ENCODE results near the gene CD300LF. TPM values are rescaled to one million over a fixed set of nuclear protein-coding genes. Genes with fewer than 3 reads are reported as not detected.

The CD300LF gene
- total RNA-seq, 1 experiment from 2014 or later: not detected

DNA sequence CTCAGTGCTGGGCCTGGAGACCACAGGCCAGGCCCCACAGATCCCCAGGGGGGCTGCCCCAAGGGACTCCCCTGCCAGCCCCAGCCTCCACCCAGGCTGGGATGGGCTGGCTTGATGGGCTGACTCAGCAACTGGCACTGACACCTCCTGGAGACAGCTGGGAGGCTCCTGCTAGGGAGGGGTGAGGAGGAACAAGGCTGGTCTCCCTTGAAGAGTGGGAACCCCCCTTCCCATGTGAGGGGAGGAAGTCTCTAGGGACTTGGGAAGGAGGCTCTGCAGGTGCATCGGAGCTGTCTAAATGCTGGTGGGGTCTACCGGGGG, 46.1 kb upstream of the CD300LF start:
- H4K20me1 ChIP-seq (ENCODE audit: insufficient read depth): no peaks in the 10 kb centered on the region; the same call in 1 of the 2 replicates
- no peaks in the 10 kb centered on the region for H3K27me3 ChIP-seq (ENCODE audit: insufficient read depth, low read length)
- H3K36me3 ChIP-seq (ENCODE audit: control insufficient read depth in 1 of 2, insufficient read depth in 2 of 2, low read length in 2 of 2): no peaks in the 10 kb centered on the region
- peaks cover 73% of the 10 kb centered on the region for H3K79me2 ChIP-seq (ENCODE audit: insufficient read depth, low read length)
- no peak for DNase-seq (ENCODE audit: low read depth, low spot score)
- peaks cover 46 to 50% of the 10 kb centered on the region in 2 experiments for H3K4me1 ChIP-seq (ENCODE audit: control insufficient read depth in 1 of 2, insufficient read depth in 2 of 2, low read length in 2 of 2)
- CTCF ChIA-PET: interaction anchor here (0.6 to 4.1 kb wide), 4 partner anchors 14 to 449 kb away, joined by 3 to 20 read pairs (median 6); no protein-coding TSS in a partner anchor
- H3K4me2 ChIP-seq (ENCODE audit: low read length): peak overlapping the region; percentile 85
- TF ChIP-seq TCF7L2 (IDR thresholded peaks at IDR 0.05; ENCODE audit: borderline replicate concordance, extremely low read depth, insufficient read depth, insufficient read length) (no peak), EZH2 (IDR thresholded peaks at IDR 0.05) (no peak), POLR2AphosphoS5 (IDR thresholded peaks at IDR 0.05; ENCODE audit: low read depth, low read length) (no peak), YY1 (IDR thresholded peaks at IDR 0.05; ENCODE audit: extremely low read depth, insufficient replicate concordance, low read depth, low read length) (no peak), ZNF274 (IDR thresholded peaks at IDR 0.05; ENCODE audit: low read depth, low read length) (no peak), JUND (IDR thresholded peaks at IDR 0.05) (no peak), RAD21 (IDR thresholded peaks at IDR 0.05; ENCODE audit: low read depth) (no peak), SIN3A (IDR thresholded peaks at IDR 0.05; ENCODE audit: low read depth) (no peak), CBX3 (IDR thresholded peaks at IDR 0.05; ENCODE audit: low read depth) (no peak), SP1 (IDR thresholded peaks at IDR 0.05; ENCODE audit: low read depth) (no peak), SRF (IDR thresholded peaks at IDR 0.05; ENCODE audit: low read depth) (no peak), ELF1 (IDR thresholded peaks at IDR 0.05; ENCODE audit: borderline replicate concordance, low read depth) (no peak)
- TF ChIP-seq, protein P1, sequence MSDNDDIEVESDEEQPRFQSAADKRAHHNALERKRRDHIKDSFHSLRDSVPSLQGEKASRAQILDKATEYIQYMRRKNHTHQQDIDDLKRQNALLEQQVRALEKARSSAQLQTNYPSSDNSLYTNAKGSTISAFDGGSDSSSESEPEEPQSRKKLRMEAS (IDR thresholded peaks at IDR 0.05): no peak
- TF ChIP-seq, protein P2, sequence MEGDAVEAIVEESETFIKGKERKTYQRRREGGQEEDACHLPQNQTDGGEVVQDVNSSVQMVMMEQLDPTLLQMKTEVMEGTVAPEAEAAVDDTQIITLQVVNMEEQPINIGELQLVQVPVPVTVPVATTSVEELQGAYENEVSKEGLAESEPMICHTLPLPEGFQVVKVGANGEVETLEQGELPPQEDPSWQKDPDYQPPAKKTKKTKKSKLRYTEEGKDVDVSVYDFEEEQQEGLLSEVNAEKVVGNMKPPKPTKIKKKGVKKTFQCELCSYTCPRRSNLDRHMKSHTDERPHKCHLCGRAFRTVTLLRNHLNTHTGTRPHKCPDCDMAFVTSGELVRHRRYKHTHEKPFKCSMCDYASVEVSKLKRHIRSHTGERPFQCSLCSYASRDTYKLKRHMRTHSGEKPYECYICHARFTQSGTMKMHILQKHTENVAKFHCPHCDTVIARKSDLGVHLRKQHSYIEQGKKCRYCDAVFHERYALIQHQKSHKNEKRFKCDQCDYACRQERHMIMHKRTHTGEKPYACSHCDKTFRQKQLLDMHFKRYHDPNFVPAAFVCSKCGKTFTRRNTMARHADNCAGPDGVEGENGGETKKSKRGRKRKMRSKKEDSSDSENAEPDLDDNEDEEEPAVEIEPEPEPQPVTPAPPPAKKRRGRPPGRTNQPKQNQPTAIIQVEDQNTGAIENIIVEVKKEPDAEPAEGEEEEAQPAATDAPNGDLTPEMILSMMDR (IDR thresholded peaks at IDR 0.05 in 2 of 3, conservative IDR thresholded peaks at IDR 0.05 in 1 of 3; ENCODE audit: borderline replicate concordance in 1 of 3, insufficient read depth in 1 of 3, low read depth in 2 of 3, low read length in 2 of 3): no peak
- TF ChIP-seq, protein P3, sequence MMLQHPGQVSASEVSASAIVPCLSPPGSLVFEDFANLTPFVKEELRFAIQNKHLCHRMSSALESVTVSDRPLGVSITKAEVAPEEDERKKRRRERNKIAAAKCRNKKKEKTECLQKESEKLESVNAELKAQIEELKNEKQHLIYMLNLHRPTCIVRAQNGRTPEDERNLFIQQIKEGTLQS (IDR thresholded peaks at IDR 0.05): no peak
- H3K9ac ChIP-seq (ENCODE audit: low read length): peak overlapping the region; percentile 32; the same call in 1 of the 2 replicates
- no peaks in the 10 kb centered on the region for H3K9me2 ChIP-seq (ENCODE audit: insufficient read depth)
- POLR2A ChIA-PET: interaction anchor here (1.1 to 3.9 kb wide), 3 partner anchors 9 to 12 kb away, joined by 3 to 18 read pairs (median 4); no protein-coding TSS in a partner anchor
- peak; percentile 68 for ATAC-seq
- BruUV-seq (replicated peaks): no TSS peak
- no peaks in the 10 kb centered on the region for H3K9me3 ChIP-seq (ENCODE audit: control insufficient read depth in 1 of 2, insufficient read depth in 1 of 2, low read depth in 1 of 2, low read length in 2 of 2)
- peak overlapping the region in 1 of 2 experiments; percentile 50; a peak in 1 of 4 replicates for H3K4me3 ChIP-seq (replicated peaks in 1 of 2; ENCODE audit: low read depth in 1 of 2, low read length in 2 of 2)
- H2AFZ ChIP-seq (ENCODE audit: low read depth, low read length, poor library complexity, severe bottlenecking): no peak overlapping the region
- H3K27ac ChIP-seq (ENCODE audit: low read depth, low read length): peak overlapping the region; percentile 63
- intact Hi-C loops (cut with micrococcal nuclease): no loop called here
- RAD21 ChIA-PET (ENCODE audit: low non-redundant PET in 1 of 2, low total read pairs in 2 of 2, uncharacterized antibody in 2 of 2, unreplicated experiment in 2 of 2): no interaction called here
